Left lung (tissue), 10 donors: ENCODE measurements around the gene ARHGAP18. TPM values are rescaled to one million over a fixed set of nuclear protein-coding genes. Genes with fewer than 3 reads are reported as not detected.
A peak's percentile ranks its signal among the peaks of the same experiment; 100 is the strongest.

ENCODE experiments used
- ATAC-seq: fragments of 200-7000 bp; cut with Tn5 transposase; one replicate; pipeline ENCODE4 v1.9.1; 2020; ENCODE audit warnings: moderate library complexity
- DNase-seq, 4 donors: peaks; one replicate each; pipeline ENCODE4 v3.0.0-alpha.2; 2013 to 2020
- H3K27ac ChIP-seq, 2 donors: fragments of 200-600 bp; sonication (generic) in 1 of 2; one replicate each; pipeline versions ENCODE4 v1.5.0 to v1.8.0; 2020 to 2021
- H3K27me3 ChIP-seq, 2 donors: fragments of 200-600 bp; sonication (generic) in 1 of 2; one replicate each; pipeline versions ENCODE4 v1.5.0 to v1.8.0; 2020 to 2021
- H3K36me3 ChIP-seq, 2 donors: fragments of 200-600 bp; sonication (generic) in 1 of 2; one replicate each; pipeline versions ENCODE4 v1.5.0 to v1.8.0; 2020 to 2021
- H3K4me1 ChIP-seq, 2 donors: fragments of 200-600 bp; one replicate each; pipeline ENCODE4 v1.8.0; 2021
- H3K4me3 ChIP-seq, 2 donors: fragments of 200-600 bp; sonication (generic) in 1 of 2; one replicate each; pipeline versions ENCODE4 v1.5.0 to v1.8.0; 2020 to 2021; ENCODE audit warnings: mild to moderate bottlenecking in 1 of 2
- H3K9me3 ChIP-seq, 2 donors: fragments of 200-600 bp; sonication (generic) in 1 of 2; one replicate each; pipeline versions ENCODE4 v1.5.0 to v1.8.0; 2020 to 2021
- CTCF ChIP-seq, 2 donors: fragments of 200-600 bp; sonication (generic) in 1 of 2; IDR thresholded peaks; one replicate each; pipeline versions ENCODE4 v1.5.0 to v1.8.0; 2021; ENCODE audit warnings: antibody characterized with exemption in 2 of 2
- intact Hi-C, 2 donors: fragments of 100-400 bp; cut with DNase I; formaldehyde crosslinking; loops; one replicate each; pipeline versions ENCODE4 v1.11.2 to v1.14.2; 2022
- polyA plus RNA-seq, 6 donors: library from polyadenylated mRNA; unstranded; fragments of 120-200 nt; gene quantifications; one replicate each; pipeline ENCODE4 v1.2.1, GENCODE V29; 2013; ENCODE audit not compliant: insufficient read length in 6 of 6
- total RNA-seq, 2 donors: library from RNA; stranded (reverse); fragmentation: NEBNext Ultra II Directional; extraction: Animal tissue kit (Norgen Biotek cat#: 25700); gene quantifications; one replicate each; pipeline ENCODE4 v1.2.1, GENCODE V29; 2021
- donor health status: DM: no; HTN: yes; CAD: no.
- donor health status: DM: no; HTN: no; CAD: no.

Gene ARHGAP18
- total and polyA plus RNA-seq, 8 donors = 46.0 to 76.4 (median 67.9) TPM

GRCh38 chr6:129567374-129567773, 142.6 kb downstream of the ARHGAP18 start:
- Histone ChIP-seq H3K36me3 (no peaks in the 10 kb centered on the region), H3K4me3 (no peak overlapping the region), H3K4me1 (no peaks in the 10 kb centered on the region), H3K9me3 (peaks cover 0 to 4% of the 10 kb centered on the region in 2 donors), H3K27ac (no peak overlapping the region), H3K27me3 (no peaks in the 10 kb centered on the region)
- peak; percentile 19 to 46 for TF ChIP-seq CTCF (IDR thresholded peaks at IDR 0.05)
- intact Hi-C loops = no loop called here
- ATAC-seq (peak; percentile 49), DNase-seq (no peak)

GRCh38 chr6:129565811-129566210, 144.2 kb downstream of the ARHGAP18 start:
- Histone ChIP-seq H3K27me3 (no peaks in the 10 kb centered on the region), H3K9me3 (no peaks in the 10 kb centered on the region), H3K27ac (no peak overlapping the region), H3K36me3 (no peaks in the 10 kb centered on the region), H3K4me1 (no peaks in the 10 kb centered on the region), H3K4me3 (no peak overlapping the region)
- no peak for ATAC-seq
- DNase-seq = peak in 2 of 4 donors; percentile 42 to 62
- TF ChIP-seq CTCF (IDR thresholded peaks at IDR 0.05) = no peak
- intact Hi-C loops = no loop called here

GRCh38 chr6:129565366-129565765, 144.6 kb downstream of the ARHGAP18 start:
- TF ChIP-seq CTCF (IDR thresholded peaks at IDR 0.05) = no peak
- ATAC-seq = no peak
- no peaks in the 10 kb centered on the region for H3K4me1 ChIP-seq
- H3K4me3 ChIP-seq = no peak overlapping the region
- no peaks in the 10 kb centered on the region for H3K9me3 ChIP-seq
- no peak for DNase-seq
- H3K27me3 ChIP-seq = no peaks in the 10 kb centered on the region
- H3K27ac ChIP-seq = no peak overlapping the region
- intact Hi-C loops = no loop called here
- no peaks in the 10 kb centered on the region for H3K36me3 ChIP-seq

- ATAC-seq (no peak), DNase-seq (no peak)
- H3K27me3 ChIP-seq = no peaks in the 10 kb centered on the region
- H3K36me3 ChIP-seq = no peaks in the 10 kb centered on the region
- no peak for TF ChIP-seq CTCF (IDR thresholded peaks at IDR 0.05)
- intact Hi-C loops = no loop called here
- no peaks in the 10 kb centered on the region for H3K4me1 ChIP-seq
- no peaks in the 10 kb centered on the region for H3K9me3 ChIP-seq
- no peak overlapping the region for H3K4me3 ChIP-seq
- H3K27ac ChIP-seq = no peak overlapping the region
Measured at GRCh38 chr6:129558248-129558647, 151.7 kb downstream of the ARHGAP18 start.

- intact Hi-C loops = no loop called here
Measured at GRCh38 chr6:129555206-129555832, 154.7 kb downstream of the ARHGAP18 start.

More at GRCh38 chr6:129555206-129555832, 154.7 kb downstream of the ARHGAP18 start:
- Histone ChIP-seq H3K4me1 (no peaks in the 10 kb centered on the region), H3K36me3 (no peaks in the 10 kb centered on the region), H3K4me3 (no peak overlapping the region), H3K27me3 (no peaks in the 10 kb centered on the region), H3K27ac (no peak overlapping the region), H3K9me3 (no peaks in the 10 kb centered on the region)
- TF ChIP-seq CTCF (IDR thresholded peaks at IDR 0.05) = no peak
- no peak for ATAC-seq
- no peak for DNase-seq
